NCI-H2196 (cell line): Measurements from ENCODE around the gene VTN.

Experiments
- DNase-seq: peaks from one replicate; lab custom pipeline; 2025; ENCODE audit not compliant: unreplicated experiment; lab: John Stamatoyannopoulos, UW

Gene VTN

DNA sequence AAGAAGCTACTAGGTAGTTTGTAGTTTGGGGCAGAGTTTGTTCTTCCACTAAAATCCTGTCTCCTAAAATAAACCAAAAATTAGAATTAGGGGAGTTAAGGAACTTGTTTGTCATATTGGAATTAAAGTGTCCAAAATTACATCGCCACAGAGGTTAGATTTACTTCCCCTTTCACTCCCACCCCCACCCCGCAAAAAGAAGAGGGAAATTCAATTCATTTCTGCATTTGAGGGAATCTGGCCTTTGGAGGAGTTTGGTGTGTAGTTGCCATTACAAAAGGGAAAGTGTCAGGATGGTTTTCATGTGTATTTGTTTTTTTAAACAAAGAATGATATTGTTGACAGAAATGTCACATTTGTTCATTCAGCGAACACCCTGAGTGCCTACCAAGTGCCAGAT lies 45.3 kb downstream of the VTN start:
- no peak for DNase-seq

GRCh38 chr17:28324267-28324745 lies 45.8 kb downstream of the VTN start:
- no peak for DNase-seq

GRCh38 chr17:28320215-28321061 lies 49.7 kb downstream of the VTN start:
- DNase-seq, result no peak

- DNase-seq, result no peak
Measured at GRCh38 chr17:28319598-28319935, 50.5 kb downstream of the VTN start.

- DNase-seq, result peak; percentile 80
Measured at GRCh38 chr17:28318759-28319597, 51.1 kb downstream of the VTN start, which contains the start of gene TMEM97. TSS of gene TMEM97 (plus strand) at chr17:28319200. CDS start at chr17:28319240, 40 bp downstream.

GRCh38 chr17:28317966-28318758 lies 51.9 kb downstream of the VTN start:
- no peak for DNase-seq
